ENCODE results near the gene GLDC.
A peak's percentile ranks its signal among the peaks of the same experiment; 100 is the strongest.
"Not testable (repeated sequence)": the region's sequence is repeated elsewhere in the genome, so short reads cannot be mapped to it uniquely, and the experiment has no call there.

Gene GLDC

GRCh38 chr9:6645355-6646292, at the start of gene GLDC:
Gene GLDC, minus strand, starts transcription at chr9:6645729. Its CDS starts 230 bp downstream, at chr9:6645499.
- peak; percentile 39 for DNase-seq

- DNase-seq: no peak
Measured at GRCh38 chr9:6692881-6693361, 47.4 kb upstream of the GLDC start.

GRCh38 chr9:6692433-6692832, 46.9 kb upstream of the GLDC start:
- no peak for DNase-seq

GRCh38 chr9:6690675-6691070, 45.1 kb upstream of the GLDC start:
- DNase-seq: not testable (repeated sequence)

GRCh38 chr9:6689893-6690674, 44.6 kb upstream of the GLDC start:
- DNase-seq: no peak

GRCh38 chr9:6687180-6687579, 41.7 kb upstream of the GLDC start:
- DNase-seq: no peak

GRCh38 chr9:6686396-6686795, 40.9 kb upstream of the GLDC start:
- DNase-seq: no peak

- DNase-seq: no peak
Measured at GRCh38 chr9:6681957-6682501, 36.5 kb upstream of the GLDC start.

- DNase-seq: peak; percentile 91
Measured at GRCh38 chr9:6681147-6681956, 35.8 kb upstream of the GLDC start.

- peak; percentile 68 for DNase-seq
Measured at GRCh38 chr9:6680797-6681146, 35.2 kb upstream of the GLDC start.

GRCh38 chr9:6677803-6678202, 32.3 kb upstream of the GLDC start:
- DNase-seq: no peak

- no peak for DNase-seq
Measured at GRCh38 chr9:6676254-6676921, 30.9 kb upstream of the GLDC start.

GRCh38 chr9:6675268-6675667, 29.7 kb upstream of the GLDC start:
- DNase-seq: no peak

GRCh38 chr9:6673326-6674025, 27.9 kb upstream of the GLDC start:
- no peak for DNase-seq

- no peak for DNase-seq
Measured at GRCh38 chr9:6672118-6672517, 26.6 kb upstream of the GLDC start.

GRCh38 chr9:6671416-6671815, 25.9 kb upstream of the GLDC start:
- DNase-seq: no peak

GRCh38 chr9:6669881-6670280, 24.4 kb upstream of the GLDC start:
- no peak for DNase-seq

- no peak for DNase-seq
Measured at GRCh38 chr9:6667633-6668280, 22.2 kb upstream of the GLDC start.

- no peak for DNase-seq
Measured at GRCh38 chr9:6667080-6667479, 21.6 kb upstream of the GLDC start.

GRCh38 chr9:6665628-6666027, 20.1 kb upstream of the GLDC start:
- DNase-seq: no peak

- DNase-seq: no peak
Measured at GRCh38 chr9:6664204-6664680, 18.7 kb upstream of the GLDC start.

All from stimulated activated naive CD4-positive, alpha-beta T cell treated with Interleukin-2 at 50 U/mL for 16 hours (primary cell).